ENCODE results near the gene APAF1.

Gene APAF1

DNA sequence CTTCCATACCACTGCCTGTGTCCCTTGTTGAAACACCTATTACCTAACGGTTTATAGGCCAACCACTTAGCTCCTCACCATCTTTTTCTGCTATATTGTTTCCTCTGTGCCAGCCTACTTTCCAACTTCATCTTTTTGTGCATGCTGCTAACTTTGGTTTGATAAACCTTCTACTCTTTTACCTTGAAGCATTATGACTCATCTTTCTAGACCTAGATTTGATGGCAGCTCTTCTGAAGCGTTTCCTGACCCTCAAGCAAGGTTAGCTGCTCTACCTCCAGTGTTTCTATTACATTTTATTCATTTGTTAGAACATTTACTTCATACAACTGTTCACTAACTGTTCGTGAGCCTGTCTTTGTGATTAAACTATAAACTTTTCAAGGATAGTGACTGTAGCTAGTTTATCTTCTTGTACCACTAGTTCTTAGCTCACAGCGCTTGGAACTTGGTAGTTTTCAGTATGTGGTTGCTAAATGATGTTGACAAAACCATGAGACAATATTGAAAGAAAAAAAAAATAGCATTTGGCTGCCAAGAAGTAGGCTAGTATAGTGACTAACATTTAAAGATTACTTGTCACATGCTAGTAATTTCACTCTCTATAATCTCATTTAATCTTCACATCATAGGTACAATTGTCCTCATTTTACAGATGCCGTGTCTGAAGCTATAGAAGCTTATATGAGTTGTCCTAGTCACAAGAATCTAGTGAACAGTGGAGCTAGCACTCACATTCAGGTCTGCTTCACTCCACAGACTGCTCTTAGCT is 79.5 kb downstream of the APAF1 start:
- H3K36me3 ChIP-seq (ENCODE audit: insufficient read depth): no peaks in the 10 kb centered on the region
- no peak overlapping the region for H3K9ac ChIP-seq
- H3K27ac ChIP-seq: no peak overlapping the region
- H3K4me1 ChIP-seq (ENCODE audit: low read depth, poor library complexity, severe bottlenecking): no peaks in the 10 kb centered on the region
- no peaks in the 10 kb centered on the region for H4K20me1 ChIP-seq (ENCODE audit: insufficient read depth)
- H3K79me2 ChIP-seq (ENCODE audit: insufficient read depth, low read depth): no peaks in the 10 kb centered on the region
- no peaks in the 10 kb centered on the region for H3K27me3 ChIP-seq (ENCODE audit: insufficient read depth, low read depth)
- TF ChIP-seq, protein P1, sequence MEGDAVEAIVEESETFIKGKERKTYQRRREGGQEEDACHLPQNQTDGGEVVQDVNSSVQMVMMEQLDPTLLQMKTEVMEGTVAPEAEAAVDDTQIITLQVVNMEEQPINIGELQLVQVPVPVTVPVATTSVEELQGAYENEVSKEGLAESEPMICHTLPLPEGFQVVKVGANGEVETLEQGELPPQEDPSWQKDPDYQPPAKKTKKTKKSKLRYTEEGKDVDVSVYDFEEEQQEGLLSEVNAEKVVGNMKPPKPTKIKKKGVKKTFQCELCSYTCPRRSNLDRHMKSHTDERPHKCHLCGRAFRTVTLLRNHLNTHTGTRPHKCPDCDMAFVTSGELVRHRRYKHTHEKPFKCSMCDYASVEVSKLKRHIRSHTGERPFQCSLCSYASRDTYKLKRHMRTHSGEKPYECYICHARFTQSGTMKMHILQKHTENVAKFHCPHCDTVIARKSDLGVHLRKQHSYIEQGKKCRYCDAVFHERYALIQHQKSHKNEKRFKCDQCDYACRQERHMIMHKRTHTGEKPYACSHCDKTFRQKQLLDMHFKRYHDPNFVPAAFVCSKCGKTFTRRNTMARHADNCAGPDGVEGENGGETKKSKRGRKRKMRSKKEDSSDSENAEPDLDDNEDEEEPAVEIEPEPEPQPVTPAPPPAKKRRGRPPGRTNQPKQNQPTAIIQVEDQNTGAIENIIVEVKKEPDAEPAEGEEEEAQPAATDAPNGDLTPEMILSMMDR (conservative IDR thresholded peaks at IDR 0.05; ENCODE audit: low read depth, low read length): no peak
- no peak overlapping the region for H3K4me3 ChIP-seq (IDR thresholded peaks at IDR 0.05; ENCODE audit: insufficient read depth, low read depth, low read length)
- H2AFZ ChIP-seq (ENCODE audit: low read depth): no peak overlapping the region
- no peak overlapping the region for H3K4me2 ChIP-seq

DNA sequence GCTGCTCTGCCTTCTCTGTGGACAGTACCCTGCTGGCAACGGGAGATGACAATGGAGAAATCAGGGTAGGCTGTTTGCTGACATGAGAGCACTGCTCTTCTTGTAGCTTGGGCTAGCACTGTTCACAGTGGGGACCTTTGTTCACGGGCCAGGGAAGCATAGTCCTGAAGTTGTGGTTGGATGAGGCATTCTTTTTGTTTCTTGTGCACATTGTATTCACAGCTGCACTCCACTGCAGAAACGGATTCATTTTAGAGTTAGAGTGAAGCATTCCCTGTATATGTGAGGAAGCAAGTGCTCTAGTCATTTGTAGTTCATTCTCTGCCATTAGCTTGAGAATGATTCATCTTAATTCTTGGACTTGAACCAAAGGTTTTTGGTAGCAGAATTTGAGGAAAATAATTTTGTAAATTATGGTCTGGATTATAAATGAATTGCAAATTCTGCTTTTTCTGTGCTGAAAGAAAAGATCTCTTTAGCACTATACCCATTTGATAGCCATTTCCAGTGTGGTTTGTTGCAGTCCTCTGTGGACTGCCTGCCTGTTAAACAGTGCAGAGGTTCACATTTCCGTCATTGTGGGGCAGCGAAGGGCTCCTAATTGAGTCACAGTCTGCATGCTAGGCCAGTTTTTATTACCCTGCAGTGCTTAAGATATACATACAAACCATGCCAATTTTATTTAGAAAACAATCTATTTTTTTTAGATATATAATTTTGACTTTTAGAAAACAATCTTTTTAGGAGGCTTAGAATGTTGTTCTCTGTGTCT is 80.6 kb downstream of the APAF1 start:
- no peak overlapping the region for H3K27ac ChIP-seq

DNA sequence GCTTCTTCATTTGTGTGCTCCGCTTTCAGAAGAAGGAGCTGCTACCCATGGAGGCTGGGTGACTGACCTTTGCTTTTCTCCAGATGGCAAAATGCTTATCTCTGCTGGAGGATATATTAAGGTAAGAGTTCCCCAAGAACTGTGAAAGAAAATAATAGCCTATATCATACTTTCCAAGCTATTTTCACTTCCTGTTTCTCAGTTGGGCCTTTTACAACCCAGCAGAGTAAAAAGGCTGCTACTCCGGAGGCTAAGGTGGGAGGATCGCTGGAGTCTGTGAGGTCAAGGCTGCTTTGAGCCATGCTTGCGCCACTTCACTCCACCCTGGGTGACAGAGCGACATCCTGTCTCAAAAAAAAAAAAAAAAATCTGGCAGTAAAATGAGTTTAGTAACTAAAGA is 82.1 kb downstream of the APAF1 start:
- H3K79me2 ChIP-seq (ENCODE audit: insufficient read depth, low read depth): no peaks in the 10 kb centered on the region
- no peak overlapping the region for H3K27ac ChIP-seq
- TF ChIP-seq, protein P1 (conservative IDR thresholded peaks at IDR 0.05; ENCODE audit: low read depth, low read length): no peak
- no peaks in the 10 kb centered on the region for H3K27me3 ChIP-seq (ENCODE audit: insufficient read depth, low read depth)
- no peak overlapping the region for H3K9ac ChIP-seq
- H4K20me1 ChIP-seq (ENCODE audit: insufficient read depth): no peaks in the 10 kb centered on the region
- no peak overlapping the region for H3K4me2 ChIP-seq
- H3K36me3 ChIP-seq (ENCODE audit: insufficient read depth): no peaks in the 10 kb centered on the region
- no peak overlapping the region for H3K4me3 ChIP-seq (IDR thresholded peaks at IDR 0.05; ENCODE audit: insufficient read depth, low read depth, low read length)
- H2AFZ ChIP-seq (ENCODE audit: low read depth): no peak overlapping the region
- no peaks in the 10 kb centered on the region for H3K4me1 ChIP-seq (ENCODE audit: low read depth, poor library complexity, severe bottlenecking)

More for the DNA sequence above, 80.6 kb downstream of the APAF1 start:
- Histone ChIP-seq H3K4me2 (no peak overlapping the region), H3K4me3 (IDR thresholded peaks at IDR 0.05; ENCODE audit: insufficient read depth, low read depth, low read length) (no peak overlapping the region), H3K9ac (no peak overlapping the region), H3K36me3 (ENCODE audit: insufficient read depth) (no peaks in the 10 kb centered on the region), H2AFZ (ENCODE audit: low read depth) (no peak overlapping the region), H3K79me2 (ENCODE audit: insufficient read depth, low read depth) (no peaks in the 10 kb centered on the region), H4K20me1 (ENCODE audit: insufficient read depth) (no peaks in the 10 kb centered on the region), H3K27me3 (ENCODE audit: insufficient read depth, low read depth) (no peaks in the 10 kb centered on the region), H3K4me1 (ENCODE audit: low read depth, poor library complexity, severe bottlenecking) (no peaks in the 10 kb centered on the region)
- TF ChIP-seq, protein P1 (conservative IDR thresholded peaks at IDR 0.05; ENCODE audit: low read depth, low read length): peak; percentile 57

DNA sequence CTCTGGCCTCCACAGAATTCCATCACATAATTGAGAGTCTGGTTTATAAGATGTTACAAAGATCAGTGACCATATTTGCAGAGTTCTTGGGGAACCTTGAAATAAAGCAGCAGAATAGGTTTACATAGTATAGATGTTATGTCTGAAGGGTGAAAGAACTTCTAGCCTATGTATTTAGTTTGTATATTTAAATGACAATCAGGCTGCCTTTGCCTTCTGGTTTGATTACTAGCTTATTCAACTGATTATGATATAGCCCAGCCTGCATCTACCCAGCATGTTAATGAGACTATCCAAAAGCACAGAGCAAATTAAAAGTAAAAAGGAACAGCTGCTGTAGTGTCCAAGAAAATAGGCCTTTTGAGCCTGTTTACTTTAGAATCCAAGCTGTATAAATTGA is 85.3 kb downstream of the APAF1 start:
- TF ChIP-seq, protein P1 (conservative IDR thresholded peaks at IDR 0.05; ENCODE audit: low read depth, low read length): no peak
- no peaks in the 10 kb centered on the region for H4K20me1 ChIP-seq (ENCODE audit: insufficient read depth)
- H3K4me2 ChIP-seq: no peak overlapping the region
- H3K4me1 ChIP-seq (ENCODE audit: low read depth, poor library complexity, severe bottlenecking): no peaks in the 10 kb centered on the region
- H3K36me3 ChIP-seq (ENCODE audit: insufficient read depth): no peaks in the 10 kb centered on the region
- H3K27ac ChIP-seq: no peak overlapping the region
- no peak overlapping the region for H2AFZ ChIP-seq (ENCODE audit: low read depth)
- H3K79me2 ChIP-seq (ENCODE audit: insufficient read depth, low read depth): no peaks in the 10 kb centered on the region
- no peak overlapping the region for H3K9ac ChIP-seq
- H3K4me3 ChIP-seq (IDR thresholded peaks at IDR 0.05; ENCODE audit: insufficient read depth, low read depth, low read length): no peak overlapping the region
- no peaks in the 10 kb centered on the region for H3K27me3 ChIP-seq (ENCODE audit: insufficient read depth, low read depth)

Measured in KMS-11 (cell line).